Measurements from ENCODE around the gene FNDC3A.

Gene FNDC3A, protein sequence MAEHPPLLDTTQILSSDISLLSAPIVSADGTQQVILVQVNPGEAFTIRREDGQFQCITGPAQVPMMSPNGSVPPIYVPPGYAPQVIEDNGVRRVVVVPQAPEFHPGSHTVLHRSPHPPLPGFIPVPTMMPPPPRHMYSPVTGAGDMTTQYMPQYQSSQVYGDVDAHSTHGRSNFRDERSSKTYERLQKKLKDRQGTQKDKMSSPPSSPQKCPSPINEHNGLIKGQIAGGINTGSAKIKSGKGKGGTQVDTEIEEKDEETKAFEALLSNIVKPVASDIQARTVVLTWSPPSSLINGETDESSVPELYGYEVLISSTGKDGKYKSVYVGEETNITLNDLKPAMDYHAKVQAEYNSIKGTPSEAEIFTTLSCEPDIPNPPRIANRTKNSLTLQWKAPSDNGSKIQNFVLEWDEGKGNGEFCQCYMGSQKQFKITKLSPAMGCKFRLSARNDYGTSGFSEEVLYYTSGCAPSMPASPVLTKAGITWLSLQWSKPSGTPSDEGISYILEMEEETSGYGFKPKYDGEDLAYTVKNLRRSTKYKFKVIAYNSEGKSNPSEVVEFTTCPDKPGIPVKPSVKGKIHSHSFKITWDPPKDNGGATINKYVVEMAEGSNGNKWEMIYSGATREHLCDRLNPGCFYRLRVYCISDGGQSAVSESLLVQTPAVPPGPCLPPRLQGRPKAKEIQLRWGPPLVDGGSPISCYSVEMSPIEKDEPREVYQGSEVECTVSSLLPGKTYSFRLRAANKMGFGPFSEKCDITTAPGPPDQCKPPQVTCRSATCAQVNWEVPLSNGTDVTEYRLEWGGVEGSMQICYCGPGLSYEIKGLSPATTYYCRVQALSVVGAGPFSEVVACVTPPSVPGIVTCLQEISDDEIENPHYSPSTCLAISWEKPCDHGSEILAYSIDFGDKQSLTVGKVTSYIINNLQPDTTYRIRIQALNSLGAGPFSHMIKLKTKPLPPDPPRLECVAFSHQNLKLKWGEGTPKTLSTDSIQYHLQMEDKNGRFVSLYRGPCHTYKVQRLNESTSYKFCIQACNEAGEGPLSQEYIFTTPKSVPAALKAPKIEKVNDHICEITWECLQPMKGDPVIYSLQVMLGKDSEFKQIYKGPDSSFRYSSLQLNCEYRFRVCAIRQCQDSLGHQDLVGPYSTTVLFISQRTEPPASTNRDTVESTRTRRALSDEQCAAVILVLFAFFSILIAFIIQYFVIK
- 114 to 129 reads per million in 2 donors for total RNA-seq

- DNase-seq: peak; percentile 77
Observed at GRCh38 chr13:48975856-48976575, at the start of gene FNDC3A. Gene FNDC3A, plus strand, starts transcription at chr13:48975912. Its CDS starts 30,279 bp downstream, at chr13:49006191.

GRCh38 chr13:48928757-48929430 lies 46.8 kb upstream of the FNDC3A start:
- no peak for DNase-seq

GRCh38 chr13:48930918-48931317 lies 44.8 kb upstream of the FNDC3A start:
- DNase-seq: no peak

DNA sequence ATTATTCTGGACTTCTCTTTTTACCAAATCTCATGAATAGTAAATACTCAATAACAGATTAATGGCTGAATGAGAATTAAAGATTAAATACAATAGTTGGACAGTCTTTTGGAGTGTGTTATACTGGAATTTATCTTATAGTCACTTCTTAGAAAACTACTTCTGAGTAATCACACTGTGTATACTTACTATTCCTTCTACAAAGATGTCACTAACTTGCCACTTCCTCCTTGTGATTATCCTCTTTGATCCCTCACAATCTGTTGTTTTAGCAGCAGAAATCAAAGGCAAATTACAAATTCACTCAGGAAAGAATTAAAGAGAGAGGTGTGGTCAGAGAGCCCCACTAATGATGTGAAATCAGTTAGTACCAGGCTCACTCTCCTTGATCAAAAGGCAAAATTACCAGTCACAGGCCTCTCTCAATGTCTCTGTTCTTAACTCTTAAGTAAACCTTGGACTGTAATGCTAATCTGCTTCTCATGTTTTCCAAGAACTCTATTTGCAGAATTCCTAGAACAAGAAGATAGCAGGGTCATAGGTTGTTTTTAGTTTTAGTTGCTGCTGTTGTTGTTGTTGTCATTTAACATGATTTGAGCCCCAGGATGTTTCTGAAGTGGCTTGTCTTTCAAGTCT lies 37.3 kb upstream of the FNDC3A start:
- no peak for DNase-seq

- no peak for DNase-seq
Observed at GRCh38 chr13:48939728-48940127, 36.0 kb upstream of the FNDC3A start.

DNA sequence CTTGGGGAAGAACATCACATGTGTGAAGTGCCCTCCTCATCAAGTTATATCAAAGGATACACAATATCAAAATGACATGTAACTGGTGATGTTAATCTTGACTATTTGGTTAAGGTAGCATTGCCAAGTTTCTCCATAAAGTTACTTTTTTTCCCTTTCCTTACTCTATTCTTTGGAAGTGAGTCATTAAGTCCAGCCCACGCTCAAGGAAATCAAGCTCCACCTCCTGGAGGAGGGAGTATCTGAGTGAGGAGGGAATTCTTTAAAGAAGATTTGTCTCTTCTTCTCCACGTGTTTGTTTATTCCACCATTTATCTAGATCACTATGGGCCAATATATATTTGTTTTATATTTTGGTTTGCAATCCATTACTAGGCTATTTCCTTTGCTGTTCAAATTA lies 33.6 kb upstream of the FNDC3A start:
- DNase-seq: no peak

DNA sequence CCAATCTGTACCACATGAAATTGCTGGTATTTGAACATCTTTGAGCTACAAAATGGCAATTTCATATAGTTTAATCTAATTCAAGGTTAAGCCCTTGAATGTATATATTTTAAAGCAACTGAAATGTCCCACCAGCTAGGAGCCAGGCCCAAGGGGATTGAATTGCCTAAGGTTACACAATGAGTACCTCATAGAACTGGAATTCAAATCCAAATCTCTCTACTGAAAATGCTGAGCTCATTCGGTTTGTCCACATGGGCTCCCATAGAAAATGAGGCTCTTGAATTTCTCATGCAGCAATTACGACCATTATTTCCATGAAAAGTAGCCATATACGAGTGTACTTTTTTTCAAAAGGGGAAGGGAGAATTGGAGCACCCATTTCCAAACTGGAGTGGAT lies 31.5 kb upstream of the FNDC3A start:
- DNase-seq: no peak

DNA sequence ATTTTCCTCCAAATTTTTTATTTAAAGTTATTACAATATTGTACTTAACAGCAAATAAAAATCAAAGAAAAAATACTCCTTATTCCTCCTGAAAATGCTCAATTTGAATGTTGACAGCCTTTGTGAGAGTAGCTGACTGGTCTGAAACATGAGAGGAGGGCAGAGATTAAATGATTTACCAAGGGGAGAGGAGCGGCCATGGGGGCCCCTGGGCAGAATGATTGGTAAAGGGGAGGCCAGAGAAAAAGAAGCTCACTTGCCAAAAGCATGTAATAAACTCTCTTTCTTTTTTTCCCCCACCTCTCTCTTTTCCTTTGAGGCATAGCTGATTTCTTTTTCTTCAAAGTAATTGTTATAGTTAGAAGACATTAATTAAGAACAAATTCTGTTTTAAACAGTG lies 30.1 kb upstream of the FNDC3A start:
- DNase-seq: no peak

DNA sequence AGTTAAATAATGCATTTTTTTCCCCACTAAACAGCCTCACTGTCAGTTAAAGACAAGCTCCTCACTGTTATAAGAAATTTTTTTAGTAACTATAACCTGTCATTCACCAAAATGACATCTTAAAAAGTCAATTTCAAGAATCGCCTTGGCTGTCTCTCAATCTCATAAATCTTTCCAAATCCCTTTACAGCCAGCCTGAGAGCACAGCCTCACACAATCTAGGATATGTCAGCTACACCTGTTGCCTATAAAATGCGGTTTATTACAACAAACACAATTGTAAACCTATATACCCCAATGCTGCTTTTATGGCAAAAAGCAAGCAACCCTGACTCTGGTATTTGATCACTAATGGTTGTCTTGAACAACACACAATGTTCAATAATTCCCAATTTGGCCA lies 29.5 kb upstream of the FNDC3A start:
- DNase-seq: no peak

GRCh38 chr13:48949566-48950500 lies 25.9 kb upstream of the FNDC3A start:
- no peak for DNase-seq

DNA sequence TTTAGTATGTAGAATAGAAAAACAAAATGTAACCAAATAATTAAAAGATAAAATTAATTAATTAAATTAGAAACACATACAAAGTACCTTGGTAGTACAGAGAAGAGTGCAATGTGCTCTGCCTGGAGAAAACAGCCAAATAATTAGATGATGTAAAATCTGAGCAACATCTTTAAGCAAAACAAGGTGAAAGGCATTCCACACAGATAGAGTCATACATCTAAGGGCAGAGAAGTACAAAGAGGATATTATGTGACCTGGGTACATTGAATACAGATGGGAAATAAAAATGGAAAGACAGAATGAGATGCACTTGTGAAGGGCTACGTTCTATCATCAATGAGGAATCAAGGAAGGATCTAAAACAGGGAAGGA lies 25.2 kb upstream of the FNDC3A start:
- DNase-seq: no peak

- no peak for DNase-seq
Observed at GRCh38 chr13:48954081-48954480, 21.6 kb upstream of the FNDC3A start.

GRCh38 chr13:48955536-48955935 lies 20.2 kb upstream of the FNDC3A start:
- DNase-seq: no peak

GRCh38 chr13:48961379-48961778 lies 14.3 kb upstream of the FNDC3A start:
- DNase-seq: no peak

- DNase-seq: no peak
Observed at GRCh38 chr13:48962281-48962680, 13.4 kb upstream of the FNDC3A start.

DNA sequence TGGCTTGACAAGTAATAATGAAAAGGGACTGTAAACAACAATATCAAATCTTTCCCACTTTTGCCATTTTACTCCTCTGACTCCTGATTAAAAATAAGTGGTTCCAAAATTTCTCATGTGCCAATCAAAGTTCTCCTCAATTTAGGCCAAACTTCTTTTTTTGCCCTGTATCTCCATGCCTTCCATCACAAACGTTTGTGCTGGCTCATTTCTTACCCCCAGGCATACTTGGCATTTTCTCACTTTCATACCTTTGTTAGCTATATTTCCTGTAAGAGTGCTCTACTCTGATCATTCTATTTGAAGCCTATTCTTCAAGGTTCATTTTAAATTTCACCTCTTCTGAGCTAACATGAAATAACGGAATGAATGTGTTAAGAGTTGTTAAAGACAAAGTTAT lies 10.0 kb upstream of the FNDC3A start:
- no peak for DNase-seq

DNA sequence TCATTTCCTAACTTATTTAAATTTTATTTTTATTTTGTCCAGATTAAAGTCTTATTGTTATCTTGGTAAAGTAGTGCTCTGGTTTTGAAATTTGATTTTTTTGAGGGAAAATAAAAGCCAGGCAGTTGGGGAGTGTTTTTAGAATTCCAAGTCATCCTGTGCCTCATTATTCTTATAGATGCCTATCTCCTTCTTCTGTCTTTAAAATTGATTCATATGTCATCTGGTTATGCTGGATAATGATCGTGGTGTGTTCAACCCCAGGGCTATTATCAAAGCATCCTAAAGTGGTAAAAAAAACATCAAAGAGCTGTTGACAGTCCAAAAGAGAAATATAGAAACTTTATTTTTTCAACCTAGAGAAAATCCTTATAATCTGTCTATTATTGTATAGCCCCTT lies 6.0 kb upstream of the FNDC3A start:
- no peak for DNase-seq

- DNase-seq: no peak
Observed at GRCh38 chr13:48973845-48974431, 1.8 kb upstream of the FNDC3A start.

DNA sequence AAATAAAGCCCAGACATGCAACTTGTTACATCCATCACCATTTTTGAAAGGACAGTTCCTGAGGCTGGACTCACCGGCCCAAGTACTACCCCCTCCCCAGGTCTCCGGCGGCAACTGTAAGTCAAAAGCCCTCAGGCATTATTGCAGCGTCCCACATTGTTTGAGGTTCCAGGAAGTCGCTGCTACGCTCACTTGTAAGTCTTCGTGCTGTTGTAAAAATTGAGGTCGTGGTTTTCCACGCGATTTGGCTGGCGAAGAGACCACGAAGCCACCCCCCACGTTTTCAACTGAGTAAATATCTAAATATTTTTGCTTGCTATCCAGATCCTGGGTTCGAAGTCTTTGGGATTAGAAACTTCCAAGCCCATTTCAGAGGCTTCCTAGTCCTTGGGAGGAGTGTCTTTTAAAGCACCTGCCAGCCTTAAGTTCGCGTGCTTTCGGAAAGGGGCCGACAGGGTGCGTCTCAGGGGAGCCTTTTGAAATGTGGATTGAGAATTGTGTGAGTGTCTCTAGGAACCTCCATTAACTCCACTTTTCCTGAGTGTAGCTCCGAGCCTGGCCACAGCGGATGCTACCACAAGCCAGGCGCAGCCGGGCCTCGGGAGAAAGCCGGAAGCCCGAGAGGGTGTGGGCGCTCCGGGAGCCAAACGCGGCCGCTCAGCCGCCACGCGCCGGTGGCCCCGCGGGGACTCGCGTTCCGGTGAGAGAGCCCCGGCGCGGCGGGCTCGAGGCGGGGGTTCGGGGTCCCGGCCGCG lies 434 bp upstream of the FNDC3A start:
- no peak for DNase-seq
